Measurements from ENCODE around the gene FAP. TPM values are rescaled to one million over a fixed set of nuclear protein-coding genes. Genes with fewer than 3 reads are reported as not detected.

The FAP gene
- total and polyA plus RNA-seq, 2 donors (not counting 1 experiment from before 2014, with no cell fraction given), result not detected

DNA sequence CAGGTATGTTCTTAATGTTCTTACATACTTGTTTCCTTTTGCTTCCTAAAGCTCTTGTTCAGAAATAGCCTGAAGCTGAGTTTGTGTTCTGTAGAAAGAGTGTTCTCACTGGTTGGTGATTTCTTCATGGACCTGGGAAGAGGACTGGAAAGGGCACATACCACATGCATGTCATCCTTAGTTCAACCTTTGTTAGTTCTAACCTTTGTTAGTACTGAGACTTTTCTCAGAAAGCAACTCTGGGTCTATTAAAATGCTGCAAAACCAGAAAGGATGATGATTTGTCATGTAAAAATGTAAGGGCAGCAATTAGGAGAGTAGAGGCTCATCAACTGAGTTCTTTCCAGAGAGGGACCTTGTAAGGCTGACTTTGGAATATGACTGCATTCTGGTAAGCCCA lies 2.5 kb upstream of the FAP start:
- Mint-ChIP-seq H3K9me3 (ENCODE audit: insufficient read depth) (no peaks in the 10 kb centered on the region), H3K4me1 (no peaks in the 10 kb centered on the region), H3K27ac (no peak overlapping the region), H3K27me3 (peaks cover 27% of the 10 kb centered on the region), H3K4me3 (no peak overlapping the region)
- intact Hi-C loops (cut with micrococcal nuclease), result no loop called here
- ChIA-PET POLR2A (no interaction called here), CTCF (no interaction called here)
- ATAC-seq (ENCODE audit: low read depth), result no peak
- H3K27ac ChIP-seq (ENCODE audit: low read length in 2 of 2), result no peak overlapping the region
- H3K36me3 ChIP-seq (replicated peaks in 1 of 2; ENCODE audit: control extremely low read depth in 1 of 2, control insufficient read depth in 1 of 2, extremely low read depth in 1 of 2, insufficient read depth in 2 of 2, low read length in 1 of 2), result no peaks in the 10 kb centered on the region
- peaks cover 0 to 2% (median 0%) of the 10 kb centered on the region in 4 experiments for H3K27me3 ChIP-seq (replicated peaks in 1 of 4; ENCODE audit: control extremely low read depth in 1 of 4, control insufficient read depth in 3 of 4, insufficient read depth in 4 of 4, low read length in 3 of 4)
- DNase-seq, result no peak
- H2AFZ ChIP-seq (ENCODE audit: insufficient read depth, low read depth, low read length, poor library complexity, severe bottlenecking), result no peak overlapping the region
- H3K9me3 ChIP-seq (ENCODE audit: control extremely low read depth in 1 of 3, control insufficient read depth in 2 of 3, insufficient read depth in 1 of 3, low read length in 2 of 3), result peaks cover 0 to 3% (median 0%) of the 10 kb centered on the region in 3 donors
- TF ChIP-seq, protein P1, sequence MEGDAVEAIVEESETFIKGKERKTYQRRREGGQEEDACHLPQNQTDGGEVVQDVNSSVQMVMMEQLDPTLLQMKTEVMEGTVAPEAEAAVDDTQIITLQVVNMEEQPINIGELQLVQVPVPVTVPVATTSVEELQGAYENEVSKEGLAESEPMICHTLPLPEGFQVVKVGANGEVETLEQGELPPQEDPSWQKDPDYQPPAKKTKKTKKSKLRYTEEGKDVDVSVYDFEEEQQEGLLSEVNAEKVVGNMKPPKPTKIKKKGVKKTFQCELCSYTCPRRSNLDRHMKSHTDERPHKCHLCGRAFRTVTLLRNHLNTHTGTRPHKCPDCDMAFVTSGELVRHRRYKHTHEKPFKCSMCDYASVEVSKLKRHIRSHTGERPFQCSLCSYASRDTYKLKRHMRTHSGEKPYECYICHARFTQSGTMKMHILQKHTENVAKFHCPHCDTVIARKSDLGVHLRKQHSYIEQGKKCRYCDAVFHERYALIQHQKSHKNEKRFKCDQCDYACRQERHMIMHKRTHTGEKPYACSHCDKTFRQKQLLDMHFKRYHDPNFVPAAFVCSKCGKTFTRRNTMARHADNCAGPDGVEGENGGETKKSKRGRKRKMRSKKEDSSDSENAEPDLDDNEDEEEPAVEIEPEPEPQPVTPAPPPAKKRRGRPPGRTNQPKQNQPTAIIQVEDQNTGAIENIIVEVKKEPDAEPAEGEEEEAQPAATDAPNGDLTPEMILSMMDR (IDR thresholded peaks at IDR 0.05), result no peak
- no peak for TF ChIP-seq EZH2 (IDR thresholded peaks at IDR 0.05; ENCODE audit: borderline replicate concordance, insufficient read depth, low read depth, low read length, poor library complexity, severe bottlenecking)
- no peaks in the 10 kb centered on the region for H4K20me1 ChIP-seq (ENCODE audit: control insufficient read depth, insufficient read depth, low read length, poor library complexity, severe bottlenecking)
- H3K9ac ChIP-seq (ENCODE audit: low read length), result no peak overlapping the region
- no peaks in the 10 kb centered on the region for H3K4me1 ChIP-seq (ENCODE audit: control insufficient read depth in 2 of 2, insufficient read depth in 2 of 2, low read length in 2 of 2)
- H3K4me2 ChIP-seq (replicated peaks; ENCODE audit: low read depth, low read length, poor library complexity, severe bottlenecking), result no peak overlapping the region
- H3K79me2 ChIP-seq (ENCODE audit: control insufficient read depth, insufficient read depth, low read length), result no peaks in the 10 kb centered on the region
- no peak overlapping the region for H3K4me3 ChIP-seq (ENCODE audit: control extremely low read depth in 1 of 5, extremely low read depth in 1 of 5, insufficient read depth in 1 of 5, low read depth in 2 of 5, low read length in 4 of 5)

DNA sequence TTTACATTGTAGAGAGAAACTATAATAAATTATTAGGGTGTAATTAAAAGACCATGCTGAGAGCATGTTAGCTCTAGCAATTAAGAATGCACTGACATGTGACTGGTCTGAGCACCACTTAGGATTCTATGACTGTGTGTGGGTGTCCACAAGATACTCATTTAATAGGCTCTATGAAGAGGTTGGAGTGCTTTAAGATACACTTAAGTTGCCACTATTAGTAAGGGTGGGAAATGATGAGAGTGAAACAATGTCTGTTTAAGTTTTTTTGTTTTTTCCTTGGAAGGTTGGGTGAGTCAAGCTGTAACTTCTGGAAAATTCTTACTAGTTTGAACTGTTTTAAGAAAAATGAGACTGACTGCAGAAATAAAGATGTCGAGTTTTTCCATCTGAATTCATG lies 1.8 kb upstream of the FAP start:
- Histone ChIP-seq H3K9me3 (ENCODE audit: control extremely low read depth in 1 of 3, control insufficient read depth in 2 of 3, insufficient read depth in 1 of 3, low read length in 2 of 3) (peaks cover 0 to under 1% (median 0%) of the 10 kb centered on the region in 3 donors), H3K4me1 (ENCODE audit: control insufficient read depth in 2 of 2, insufficient read depth in 2 of 2, low read length in 2 of 2) (no peaks in the 10 kb centered on the region), H3K4me2 (replicated peaks; ENCODE audit: low read depth, low read length, poor library complexity, severe bottlenecking) (no peak overlapping the region), H3K27me3 (replicated peaks in 1 of 4; ENCODE audit: control extremely low read depth in 1 of 4, control insufficient read depth in 3 of 4, insufficient read depth in 4 of 4, low read length in 3 of 4) (peaks cover 0 to 5% (median 0%) of the 10 kb centered on the region in 4 experiments), H3K9ac (ENCODE audit: low read length) (no peak overlapping the region), H3K79me2 (ENCODE audit: control insufficient read depth, insufficient read depth, low read length) (no peaks in the 10 kb centered on the region), H3K27ac (ENCODE audit: low read length in 2 of 2) (no peak overlapping the region), H2AFZ (ENCODE audit: insufficient read depth, low read depth, low read length, poor library complexity, severe bottlenecking) (no peak overlapping the region), H3K4me3 (ENCODE audit: control extremely low read depth in 1 of 5, extremely low read depth in 1 of 5, insufficient read depth in 1 of 5, low read depth in 2 of 5, low read length in 4 of 5) (no peak overlapping the region), H3K36me3 (replicated peaks in 1 of 2; ENCODE audit: control extremely low read depth in 1 of 2, control insufficient read depth in 1 of 2, extremely low read depth in 1 of 2, insufficient read depth in 2 of 2, low read length in 1 of 2) (no peaks in the 10 kb centered on the region), H4K20me1 (ENCODE audit: control insufficient read depth, insufficient read depth, low read length, poor library complexity, severe bottlenecking) (no peaks in the 10 kb centered on the region)
- ATAC-seq (ENCODE audit: low read depth) (no peak), DNase-seq (no peak)
- intact Hi-C loops (cut with micrococcal nuclease), result no loop called here
- H3K27ac Mint-ChIP-seq, result no peak overlapping the region
- H3K9me3 Mint-ChIP-seq (ENCODE audit: insufficient read depth), result no peaks in the 10 kb centered on the region
- no peak for TF ChIP-seq EZH2 (IDR thresholded peaks at IDR 0.05; ENCODE audit: borderline replicate concordance, insufficient read depth, low read depth, low read length, poor library complexity, severe bottlenecking)
- TF ChIP-seq, protein P1 (IDR thresholded peaks at IDR 0.05), result no peak
- CTCF ChIA-PET, result no interaction called here
- H3K27me3 Mint-ChIP-seq, result peaks cover 33% of the 10 kb centered on the region
- POLR2A ChIA-PET, result no interaction called here
- H3K4me3 Mint-ChIP-seq, result no peak overlapping the region
- 80% methylated on average over 1 of the region's 1 CpG for WGBS (ENCODE audit: insufficient coverage)
- H3K4me1 Mint-ChIP-seq, result no peaks in the 10 kb centered on the region
